ENCODE measurements around the gene TMEM254. TPM values are rescaled to one million over a fixed set of nuclear protein-coding genes. Genes with fewer than 3 reads are reported as not detected.

The TMEM254 gene
- polyA plus RNA-seq, 1 experiment, result 29.0 TPM

Other genes starting within 250 kb of the TMEM254 start
- gene SFTPD, start 129.6 kb upstream of the TMEM254 start, polyA plus RNA-seq (2011; rRNA removed), result not detected in 2 replicates
- 16.3 and 19.3 TPM in 2 replicates for gene PLAC9, start 54.1 kb downstream of the TMEM254 start, polyA plus RNA-seq (2011; rRNA removed)
- 210 and 239 TPM in 2 replicates for gene ANXA11, start 126.9 kb downstream of the TMEM254 start, polyA plus RNA-seq (2011; rRNA removed)
- not detected in 2 replicates for gene MAT1A, start 211.0 kb downstream of the TMEM254 start, polyA plus RNA-seq (2011; rRNA removed)